Measurements from ENCODE around the gene RMDN3.
A peak's percentile ranks its signal among the peaks of the same experiment; 100 is the strongest.

RMDN3 gene, protein sequence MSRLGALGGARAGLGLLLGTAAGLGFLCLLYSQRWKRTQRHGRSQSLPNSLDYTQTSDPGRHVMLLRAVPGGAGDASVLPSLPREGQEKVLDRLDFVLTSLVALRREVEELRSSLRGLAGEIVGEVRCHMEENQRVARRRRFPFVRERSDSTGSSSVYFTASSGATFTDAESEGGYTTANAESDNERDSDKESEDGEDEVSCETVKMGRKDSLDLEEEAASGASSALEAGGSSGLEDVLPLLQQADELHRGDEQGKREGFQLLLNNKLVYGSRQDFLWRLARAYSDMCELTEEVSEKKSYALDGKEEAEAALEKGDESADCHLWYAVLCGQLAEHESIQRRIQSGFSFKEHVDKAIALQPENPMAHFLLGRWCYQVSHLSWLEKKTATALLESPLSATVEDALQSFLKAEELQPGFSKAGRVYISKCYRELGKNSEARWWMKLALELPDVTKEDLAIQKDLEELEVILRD

DNA sequence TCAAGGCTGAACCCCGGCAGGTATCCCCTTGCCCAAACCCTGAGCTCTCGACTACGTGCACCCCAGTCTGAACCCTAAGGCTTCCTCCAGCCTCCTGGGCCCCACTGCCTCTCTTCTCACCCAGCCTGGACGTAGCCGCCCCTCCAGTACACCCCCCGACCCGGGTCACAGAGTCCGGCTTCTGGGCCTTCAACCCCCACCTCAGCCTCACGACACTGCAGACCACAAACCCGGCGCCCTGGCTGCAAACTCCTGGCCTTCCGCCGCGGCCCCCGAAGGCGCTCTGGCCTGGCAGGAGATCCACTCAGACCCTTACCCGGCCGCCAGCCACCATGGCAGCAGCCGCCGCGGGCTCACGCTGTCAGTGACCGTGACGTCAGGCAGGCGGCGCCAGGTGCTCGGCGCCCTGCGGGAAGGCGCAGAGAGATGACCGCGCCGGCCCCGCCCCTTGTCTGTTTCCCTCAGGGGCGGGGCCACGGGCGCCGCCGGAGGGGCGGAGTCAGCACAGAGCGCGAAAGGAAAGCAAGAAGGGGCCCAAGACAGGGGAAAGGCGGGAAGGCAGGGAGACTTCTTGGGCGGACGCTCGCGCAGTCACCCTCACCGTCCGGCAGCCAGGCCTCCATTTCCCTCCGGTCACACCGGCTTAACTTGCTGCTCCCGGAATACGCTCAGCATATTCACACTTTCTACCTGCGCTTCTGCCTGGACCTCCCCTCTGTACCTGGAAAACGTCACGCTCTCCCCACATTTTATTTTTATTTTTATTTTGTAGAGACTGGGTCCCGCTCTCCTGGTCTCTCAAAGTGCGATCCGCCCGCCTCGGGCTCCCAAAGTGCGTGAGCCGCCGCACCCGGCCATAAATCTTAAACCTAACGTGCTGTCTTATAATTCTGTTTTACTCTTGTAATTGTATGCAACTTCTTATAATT is at the start of gene RMDN3:
Gene RMDN3 (minus strand): TSS at position 372 of the 929 bp plus-strand sequence. CDS start 471 bp downstream, outside the sequence.
- DNase-seq (ENCODE audit: low read depth in 2 of 3, low spot score in 2 of 3): peak; percentile 81 to 91 (median 88)

DNA sequence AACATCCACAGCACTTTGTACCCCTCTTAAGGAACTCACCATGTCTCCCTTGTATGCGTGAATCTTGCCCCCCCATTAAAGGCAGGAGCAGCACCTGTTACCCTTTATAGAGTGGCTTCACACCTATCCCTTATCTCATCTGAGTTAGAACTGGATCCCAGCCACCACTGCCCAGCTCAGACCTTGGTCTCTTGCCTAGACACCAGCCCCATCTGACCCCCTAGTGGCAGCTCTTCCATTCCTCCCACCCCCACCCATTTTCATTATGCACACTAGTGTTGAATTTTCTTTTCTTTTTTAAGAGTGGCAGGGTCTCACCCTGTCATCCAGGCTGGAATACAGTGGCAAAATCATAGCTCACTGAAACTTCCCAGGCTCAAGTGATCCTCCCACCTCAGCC is 48.6 kb upstream of the RMDN3 start:
- no peak for DNase-seq (ENCODE audit: low read depth in 2 of 3, low spot score in 2 of 3)

DNA sequence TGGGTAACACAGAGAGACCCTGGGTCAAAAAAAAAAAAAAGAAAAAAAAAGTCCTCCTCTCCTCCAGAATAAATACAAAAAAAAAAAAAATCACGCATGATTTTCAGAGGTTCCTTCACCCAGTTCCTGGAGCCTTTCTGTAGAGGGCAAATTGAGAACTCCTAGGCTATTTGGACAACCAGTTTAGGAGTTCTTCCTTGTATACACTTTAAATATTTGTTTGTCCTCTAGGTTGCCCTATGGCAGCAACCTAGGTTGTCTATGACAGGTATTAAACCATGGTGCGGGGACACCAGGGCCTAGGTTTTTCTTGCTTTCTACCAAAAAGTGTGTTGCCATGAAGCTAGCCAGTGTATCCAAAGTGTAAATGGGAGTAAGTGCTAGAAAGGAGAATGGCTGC is 48.0 kb upstream of the RMDN3 start:
- no peak for DNase-seq (ENCODE audit: low read depth in 2 of 3, low spot score in 2 of 3)

GRCh38 chr15:40799523-40799922 is 44.5 kb upstream of the RMDN3 start:
- DNase-seq (ENCODE audit: low read depth in 2 of 3, low spot score in 2 of 3): no peak

- DNase-seq (ENCODE audit: low read depth in 2 of 3, low spot score in 2 of 3): no peak
These were observed 41.5 kb upstream of the RMDN3 start for GRCh38 chr15:40796512-40796911.

- DNase-seq (ENCODE audit: low read depth in 2 of 3, low spot score in 2 of 3): no peak
These were observed 41.0 kb upstream of the RMDN3 start for GRCh38 chr15:40796041-40796440.

DNA sequence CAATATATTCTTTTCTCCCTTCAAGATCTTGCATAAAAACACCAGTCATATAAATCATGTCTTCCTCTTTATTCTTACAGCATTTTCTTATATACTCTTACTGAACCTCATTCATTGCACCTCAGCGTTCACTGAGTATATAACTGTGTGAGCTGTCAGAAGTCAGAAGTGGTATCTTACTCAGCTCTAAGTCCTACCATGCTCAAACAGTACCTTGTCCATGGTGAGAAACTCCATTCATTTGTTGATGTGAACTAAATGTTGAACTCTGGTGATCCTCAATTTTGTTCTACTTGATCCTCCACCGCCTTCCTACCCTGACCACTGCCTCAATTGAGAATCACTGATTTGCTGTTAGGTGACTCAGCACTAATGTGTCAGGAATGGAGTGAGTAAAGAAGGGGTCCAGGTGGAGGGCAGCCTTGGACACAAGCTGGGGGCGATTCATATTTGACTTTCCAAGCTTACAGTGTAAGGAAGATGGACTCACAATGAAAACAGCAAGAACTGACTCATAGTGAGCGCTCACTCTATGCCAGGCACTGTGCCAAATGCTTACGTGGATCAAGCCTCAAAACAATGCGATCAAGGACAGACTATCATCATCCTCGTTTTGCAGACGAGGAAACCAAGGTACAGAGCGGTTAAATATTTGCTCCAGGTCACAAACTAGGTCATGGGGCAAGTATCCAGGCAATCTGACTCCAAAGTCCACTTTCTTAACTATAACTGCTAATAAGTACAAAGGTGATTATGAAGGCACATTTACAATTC is 38.3 kb upstream of the RMDN3 start:
- no peak for DNase-seq (ENCODE audit: low read depth in 2 of 3, low spot score in 2 of 3)

DNA sequence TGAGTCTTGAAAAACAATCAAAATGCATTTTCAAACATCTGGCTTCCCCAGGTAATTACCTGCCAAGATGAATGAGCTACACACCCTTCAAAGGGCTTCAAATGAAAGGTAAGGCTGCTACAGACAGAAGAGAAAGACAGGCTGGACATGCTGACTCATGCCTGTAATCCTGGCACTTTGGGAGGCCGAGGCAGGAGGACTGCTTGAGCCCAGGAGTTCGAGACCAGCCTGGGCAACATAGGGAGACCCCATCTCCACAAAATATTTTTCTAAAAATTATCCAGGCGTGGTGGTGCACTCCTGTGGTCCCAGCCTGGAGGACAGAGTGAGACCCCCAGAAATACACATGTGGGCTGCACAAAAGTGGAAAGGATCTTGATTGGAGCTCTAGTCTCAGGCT is 37.3 kb upstream of the RMDN3 start:
- no peak for DNase-seq (ENCODE audit: low read depth in 2 of 3, low spot score in 2 of 3)

DNA sequence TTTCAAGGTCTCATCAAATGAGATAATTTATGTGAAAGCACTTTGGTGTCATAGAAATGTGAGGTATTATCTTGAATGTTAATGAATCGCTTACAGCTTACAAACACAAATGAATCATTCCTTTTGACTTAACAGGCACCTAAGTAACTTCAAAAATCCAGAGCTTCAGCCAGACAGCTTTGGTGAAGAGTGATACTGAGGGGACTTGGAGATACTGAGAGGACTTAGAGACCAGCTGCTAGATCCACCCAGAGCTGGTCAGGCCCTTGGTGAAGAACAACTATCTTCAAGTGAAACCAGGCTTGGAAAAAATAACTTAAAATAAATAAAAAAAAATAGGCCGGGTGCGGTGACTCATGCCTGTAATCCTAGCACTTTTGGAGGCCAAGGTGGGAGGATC is 35.7 kb upstream of the RMDN3 start:
- DNase-seq (ENCODE audit: low read depth in 2 of 3, low spot score in 2 of 3): no peak

DNA sequence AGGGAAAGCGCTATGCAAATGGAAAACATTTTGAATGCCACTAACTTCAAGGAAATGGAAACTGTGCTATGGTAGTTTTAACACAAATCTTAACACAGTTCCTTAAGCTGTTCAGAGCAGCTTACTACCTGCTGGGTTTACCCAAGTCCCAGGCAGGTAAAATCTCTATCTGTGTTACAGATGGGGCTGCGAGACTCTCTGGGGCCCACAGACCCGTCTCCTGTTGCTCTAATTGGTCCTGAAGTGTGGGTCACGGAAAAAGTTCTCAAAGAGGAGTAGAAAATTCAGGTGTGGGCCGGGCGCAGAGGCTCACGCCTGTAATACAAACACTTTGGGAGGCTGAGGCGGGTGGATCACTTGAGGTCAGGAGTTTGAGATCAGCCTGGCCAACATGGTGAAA is 34.9 kb upstream of the RMDN3 start:
- DNase-seq (ENCODE audit: low read depth in 2 of 3, low spot score in 2 of 3): no peak

DNA sequence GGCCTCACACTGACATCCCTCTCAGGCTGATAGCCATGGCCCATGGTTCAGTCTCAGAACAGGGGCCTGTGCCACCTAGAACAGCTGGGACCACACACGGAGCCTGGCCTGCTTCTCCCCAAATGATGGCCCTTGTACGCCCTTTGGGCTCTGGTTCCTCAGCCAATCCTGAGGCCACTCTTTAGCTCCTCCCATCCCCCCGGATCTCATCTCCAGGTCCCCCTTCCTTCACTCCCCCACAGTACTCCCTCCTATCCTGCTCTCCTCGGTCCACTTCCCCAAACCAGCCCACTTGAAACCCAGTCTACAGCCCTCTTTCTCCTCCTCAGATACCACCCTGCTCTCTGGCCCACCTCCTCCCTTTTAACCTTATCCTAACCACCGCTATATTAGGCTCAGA is 34.1 kb upstream of the RMDN3 start:
- DNase-seq (ENCODE audit: low read depth in 2 of 3, low spot score in 2 of 3): no peak

DNA sequence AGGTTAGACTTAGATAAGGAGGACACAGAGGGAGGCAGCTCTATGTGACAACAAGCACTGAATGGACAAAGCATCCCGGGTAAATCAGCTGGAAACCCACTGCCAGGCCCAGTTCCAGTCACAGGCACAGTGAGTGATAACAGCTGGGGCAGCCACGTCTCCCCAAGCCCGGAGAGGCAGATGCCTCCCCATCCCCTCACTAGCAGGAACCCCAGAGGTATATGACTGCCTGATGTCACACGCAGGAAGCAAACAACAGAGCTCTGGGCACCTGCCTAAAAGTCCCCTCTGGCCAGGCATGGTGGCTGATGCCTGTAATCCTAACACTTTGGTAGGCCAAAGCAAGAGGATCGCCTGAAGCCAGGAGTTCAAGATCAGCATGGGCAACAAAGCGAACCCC is 32.9 kb upstream of the RMDN3 start:
- no peak for DNase-seq (ENCODE audit: low read depth in 2 of 3, low spot score in 2 of 3)

DNA sequence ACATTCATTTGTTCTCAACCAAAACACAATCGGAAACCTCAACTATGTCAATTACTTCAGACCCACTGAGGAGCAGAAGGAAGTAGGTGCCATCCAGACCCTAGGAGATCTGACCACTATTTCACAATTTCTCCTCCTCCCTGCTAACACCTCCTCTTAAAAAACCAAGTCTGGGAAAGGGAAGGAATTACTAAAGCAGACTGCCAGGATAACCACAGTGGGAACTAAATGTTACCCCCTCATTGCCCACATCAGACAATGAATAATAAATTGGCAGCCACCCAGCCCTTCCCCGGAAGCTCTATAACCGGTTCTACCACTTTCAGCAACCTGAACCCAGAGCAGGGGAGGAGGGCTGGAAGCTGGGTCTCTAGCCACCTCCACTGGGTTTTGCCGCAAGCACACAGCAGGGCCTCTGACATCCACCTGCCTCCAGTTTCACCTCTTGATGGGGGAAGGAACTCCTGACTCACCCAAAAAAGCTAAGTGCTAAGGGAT is 32.3 kb upstream of the RMDN3 start:
- DNase-seq (ENCODE audit: low read depth in 2 of 3, low spot score in 2 of 3): peak in 2 of 3 experiments; percentile 29 to 33

DNA sequence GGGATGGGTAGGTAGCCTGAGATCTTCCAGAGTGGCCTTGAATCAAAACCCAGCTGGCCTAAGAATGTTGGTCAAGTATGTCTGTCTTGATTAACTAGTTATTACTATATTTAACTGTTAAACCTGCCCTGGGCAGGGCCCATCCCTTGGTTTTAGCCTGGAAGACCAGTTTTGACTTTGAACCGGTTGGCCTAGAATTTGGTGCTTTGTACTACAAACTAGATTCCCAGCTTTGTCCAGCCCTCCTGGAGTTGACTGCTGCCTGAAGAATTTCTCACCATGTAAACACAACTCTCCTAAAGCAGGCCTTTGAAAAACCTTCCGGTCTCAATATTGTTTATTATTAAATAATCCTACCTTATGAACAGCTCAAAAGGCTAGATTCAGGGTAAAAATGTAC is 30.8 kb upstream of the RMDN3 start:
- DNase-seq (ENCODE audit: low read depth in 2 of 3, low spot score in 2 of 3): no peak

- no peak for DNase-seq (ENCODE audit: low read depth in 2 of 3, low spot score in 2 of 3)
These were observed 30.1 kb upstream of the RMDN3 start for GRCh38 chr15:40785164-40785563.

DNA sequence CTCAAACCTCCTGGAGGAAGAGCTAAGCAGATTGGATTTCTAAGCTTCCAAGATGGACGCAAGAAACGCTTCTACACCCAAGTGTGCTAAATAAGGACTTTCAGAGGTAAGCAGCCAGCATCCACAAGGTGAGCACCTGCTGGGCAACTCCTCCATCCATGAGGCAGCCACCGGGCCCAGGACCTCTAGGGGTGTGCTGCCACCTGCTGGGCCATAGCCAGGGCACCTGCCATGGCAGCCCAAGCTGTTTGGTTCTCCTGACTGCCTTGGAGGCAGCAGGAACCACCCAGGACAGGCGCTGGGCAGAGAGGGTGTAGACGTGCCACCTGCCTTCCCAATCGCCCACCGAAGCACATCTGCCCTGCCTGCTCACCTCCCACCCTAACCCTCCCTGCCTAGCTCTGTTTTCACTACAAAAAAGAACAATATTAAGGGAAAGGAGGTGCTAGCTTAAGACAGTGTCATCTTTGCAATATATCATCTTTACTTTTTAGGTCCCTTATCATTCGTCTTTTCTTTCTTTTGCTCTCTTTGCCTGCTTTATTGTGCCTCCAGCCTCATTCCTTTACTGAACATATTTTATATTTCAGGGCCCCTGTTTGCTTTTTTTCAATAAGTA is 27.7 kb upstream of the RMDN3 start:
- peak; percentile 32 to 47 (median 43) for DNase-seq (ENCODE audit: low read depth in 2 of 3, low spot score in 2 of 3)

DNA sequence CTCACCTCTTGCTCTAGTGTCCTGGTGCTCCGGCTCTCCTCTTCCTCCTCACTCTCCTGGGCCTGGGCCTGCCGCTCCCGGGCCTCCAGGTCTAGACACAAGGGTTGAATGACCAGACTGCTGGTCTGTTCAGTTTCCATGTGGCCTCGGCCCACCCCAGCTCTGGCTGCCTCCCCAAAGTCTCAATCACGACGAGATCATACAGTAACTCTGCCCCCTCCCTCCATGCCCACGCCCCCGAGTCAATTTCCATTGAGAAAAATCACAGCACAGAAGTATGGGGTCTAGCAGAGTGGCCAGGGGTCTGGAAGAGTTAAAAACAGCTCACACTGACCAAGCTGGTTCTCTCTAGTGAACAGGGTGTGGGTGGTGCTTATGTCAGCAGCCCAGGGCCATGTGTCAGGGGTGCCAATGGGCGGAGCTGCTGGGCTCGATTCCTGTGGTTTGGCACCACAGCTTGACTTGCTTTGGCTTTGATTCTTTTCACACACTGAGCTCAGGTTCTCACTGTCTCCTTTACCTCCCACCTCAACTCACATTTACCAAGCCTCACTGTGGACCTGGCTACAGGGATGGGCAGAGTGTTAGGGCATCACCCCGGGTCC is 21.6 kb upstream of the RMDN3 start:
- DNase-seq (ENCODE audit: low read depth in 2 of 3, low spot score in 2 of 3): no peak

DNA sequence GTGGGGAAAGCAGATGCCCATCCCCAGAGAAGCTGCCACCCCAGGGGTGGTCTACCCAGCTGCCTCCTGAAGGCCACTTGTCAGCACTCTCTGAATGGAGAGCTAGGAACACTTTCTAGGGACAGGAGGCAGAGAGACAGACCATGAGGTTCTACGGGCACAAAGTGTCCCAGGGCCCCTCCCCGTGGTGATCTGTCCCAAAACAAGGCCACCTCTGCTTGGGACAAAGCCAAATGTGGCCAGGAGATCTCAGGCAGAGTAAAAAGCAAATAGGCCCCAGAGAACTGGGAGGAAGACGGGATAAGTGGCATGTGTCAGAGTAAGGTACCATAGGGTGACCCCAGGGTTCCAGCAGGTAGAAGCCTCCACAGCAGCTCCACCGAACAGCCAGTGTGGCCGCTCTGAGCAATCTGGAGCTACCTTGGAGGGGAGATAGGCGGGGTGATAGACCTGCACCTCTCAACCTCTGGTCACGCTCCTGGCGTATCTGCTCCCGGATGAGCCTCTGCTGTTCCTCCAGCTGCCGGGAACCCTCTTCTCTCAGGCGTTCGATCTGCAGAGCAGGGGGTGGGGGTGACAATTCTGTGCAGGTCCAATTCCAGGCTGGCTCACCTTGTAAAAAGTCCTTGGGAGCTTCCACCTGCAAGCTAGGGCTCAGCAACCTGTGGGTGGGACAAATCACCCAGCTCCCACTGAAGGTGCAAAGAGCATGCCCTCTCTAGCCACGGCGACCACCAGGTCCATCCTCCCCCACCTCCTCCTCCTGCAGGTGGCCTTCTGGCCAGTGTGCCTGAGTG is 20.9 kb upstream of the RMDN3 start:
- no peak for DNase-seq (ENCODE audit: low read depth in 2 of 3, low spot score in 2 of 3)

DNA sequence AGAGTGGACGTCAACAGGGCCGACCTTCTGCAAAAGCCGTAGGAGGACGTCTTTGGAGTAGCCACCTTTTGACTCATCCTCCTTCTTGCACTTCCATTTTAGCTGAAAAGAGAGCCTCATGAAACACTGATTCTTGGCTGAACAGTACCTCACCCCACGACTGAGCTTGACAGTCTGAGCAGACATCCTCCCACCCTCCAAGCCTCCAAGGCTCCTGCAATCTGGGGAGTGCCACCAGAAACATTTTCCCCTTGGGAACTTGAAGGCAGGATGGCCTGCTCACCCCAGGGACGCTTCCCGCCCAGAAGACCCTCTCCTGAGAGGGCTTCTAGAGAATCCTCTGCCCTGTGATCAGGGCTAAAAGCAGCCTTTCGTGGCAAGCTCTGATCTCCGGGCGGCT is 20.0 kb upstream of the RMDN3 start:
- DNase-seq (ENCODE audit: low read depth in 2 of 3, low spot score in 2 of 3): no peak
